Measurements from ENCODE around the gene TFIP11. TPM values are rescaled to one million over a fixed set of nuclear protein-coding genes. Genes with fewer than 3 reads are reported as not detected.

Gene TFIP11
- total and polyA plus RNA-seq, 2 of the 8 experiments (the other 6 are each of a cell fraction or from before 2014, with no cell fraction given) = 18.1 to 28.3 TPM

GRCh38 chr22:26515931-26516330, 3.7 kb upstream of the TFIP11 start:
- H3K79me1 ChIP-seq (ENCODE audit: low read depth, low read length) = no peaks in the 10 kb centered on the region; the same call in 1 of the 2 replicates
- FAIRE-seq = no peak
- no peak overlapping the region for H3K4ac ChIP-seq (replicated peaks; ENCODE audit: insufficient read length, low read depth, low read length)
- no peak overlapping the region for H4K5ac ChIP-seq (ENCODE audit: insufficient read length, low read depth, low read length)
- H4K20me1 ChIP-seq (replicated peaks in 1 of 2; ENCODE audit: control insufficient read depth in 1 of 2, insufficient read depth in 2 of 2, low read length in 2 of 2) = no peaks in the 10 kb centered on the region
- H3K56ac ChIP-seq (replicated peaks; ENCODE audit: insufficient read length, low read depth, low read length) = no peak overlapping the region
- H2BK5ac ChIP-seq (ENCODE audit: low read depth, low read length) = no peak overlapping the region
- no peak overlapping the region for H3K23ac ChIP-seq (ENCODE audit: insufficient read length)
- H3K27ac ChIP-seq (ENCODE audit: low read depth, low read length) = no peak overlapping the region
- no peak overlapping the region for H3K14ac ChIP-seq (ENCODE audit: insufficient read length)
- no peak overlapping the region for H4K8ac ChIP-seq (ENCODE audit: extremely low read depth, insufficient read depth, low read length)
- H3K9me3 ChIP-seq (ENCODE audit: insufficient read depth in 2 of 2, low read depth in 1 of 2, low read length in 1 of 2) = no peaks in the 10 kb centered on the region
- H3K79me2 ChIP-seq (ENCODE audit: control insufficient read depth in 1 of 2, insufficient read depth in 2 of 2, low read length in 2 of 2) = peaks cover 4 to 16% of the 10 kb centered on the region in 2 experiments
- no peak overlapping the region for H3K4me2 ChIP-seq (ENCODE audit: insufficient read depth in 1 of 2, low read depth in 2 of 2, low read length in 2 of 2)
- CTCF ChIA-PET (ENCODE audit: partially characterized antibody) = interaction anchor here (0.6 to 1.8 kb wide), 3 partner anchors 22 to 55 kb away, joined by 3 to 5 read pairs (median 3); no protein-coding TSS in a partner anchor
- H2AFZ ChIP-seq (ENCODE audit: low read length) = no peak overlapping the region
- no peak for TF ChIP-seq SAP30 (IDR thresholded peaks at IDR 0.05; ENCODE audit: insufficient read depth, insufficient replicate concordance, low read length)
- no peak for TF ChIP-seq CHD2 (IDR thresholded peaks at IDR 0.05; ENCODE audit: low read length)
- no peak for TF ChIP-seq TCF12 (IDR thresholded peaks at IDR 0.05; ENCODE audit: low read depth, low read length)
- TF ChIP-seq MAFK (IDR thresholded peaks at IDR 0.05; ENCODE audit: low read depth, low read length) = no peak
- no peak for TF ChIP-seq CREB1 (IDR thresholded peaks at IDR 0.05)
- TF ChIP-seq ZNF274 (IDR thresholded peaks at IDR 0.05; ENCODE audit: borderline replicate concordance, extremely low read depth, low read length) = no peak
- TF ChIP-seq BCL11A (IDR thresholded peaks at IDR 0.05; ENCODE audit: low read depth in 2 of 2, low read length in 2 of 2) = no peak
- TF ChIP-seq JUND (IDR thresholded peaks at IDR 0.05; ENCODE audit: low read length) = no peak
- TF ChIP-seq PHF8 (conservative IDR thresholded peaks at IDR 0.05; ENCODE audit: low read depth, low read length) = no peak
- no peak for TF ChIP-seq SRF (IDR thresholded peaks at IDR 0.05; ENCODE audit: low read depth, low read length)
- no peak for TF ChIP-seq KDM4A (IDR thresholded peaks at IDR 0.05; ENCODE audit: low read depth, low read length, severe bottlenecking)
- no peak for TF ChIP-seq EGR1 (IDR thresholded peaks at IDR 0.05; ENCODE audit: borderline replicate concordance, low read depth, low read length)
- no peak overlapping the region for H2BK12ac ChIP-seq (ENCODE audit: low read depth, low read length)
- peaks cover 0 to 5% (median 3%) of the 10 kb centered on the region in 4 experiments; a peak in 3 of 7 replicates for H3K4me1 ChIP-seq (replicated peaks in 1 of 4; ENCODE audit: control insufficient read depth in 3 of 4, insufficient read depth in 4 of 4, low read length in 3 of 4)
- no peak for DNase-seq (ENCODE audit: low read depth in 1 of 2, low spot score in 2 of 2)
- no peak overlapping the region for H2BK15ac ChIP-seq (ENCODE audit: low read length)
- no peak overlapping the region for H2AK5ac ChIP-seq (ENCODE audit: low read depth, low read length)
- WGBS, 2 experiments (ENCODE audit: extremely low coverage in 1 of 2, insufficient coverage in 1 of 2, insufficient read length in 1 of 2, insufficient replicate concordance in 2 of 2, low coverage in 1 of 2, low lambda C conversion rate in 2 of 2, missing lambda C conversion rate in 1 of 2) = 92% methylated on average over 3 of the region's 3 CpGs; no CpG with 5 or more reads in 1 of the 2 experiments
- H3K36me3 ChIP-seq (ENCODE audit: control insufficient read depth in 2 of 4, insufficient read depth in 4 of 4, low read length in 3 of 4) = no peaks in the 10 kb centered on the region
- no peaks in the 10 kb centered on the region for H3K27me3 ChIP-seq (replicated peaks in 1 of 4; ENCODE audit: control insufficient read depth in 3 of 4, extremely low read depth in 1 of 4, insufficient read depth in 3 of 4, low read length in 3 of 4)
- no peak overlapping the region for H2BK20ac ChIP-seq (ENCODE audit: low read length)
- no peak overlapping the region for H3K4me3 ChIP-seq (ENCODE audit: extremely low read depth in 1 of 4, insufficient read depth in 2 of 4, low read depth in 3 of 4, low read length in 4 of 4)
- POLR2A ChIA-PET (ENCODE audit: partially characterized antibody) = interaction anchor here (1.1 to 2.3 kb wide), 7 partner anchors 9 to 63 kb away, joined by 3 to 9 read pairs (median 4); partner anchors contain the start of genes HPS4 and SRRD
- H4K91ac ChIP-seq (replicated peaks; ENCODE audit: insufficient read length, low read length) = no peak overlapping the region
- H2BK120ac ChIP-seq (replicated peaks; ENCODE audit: low read depth, low read length) = no peak overlapping the region
- H3K9ac ChIP-seq (replicated peaks in 1 of 4; ENCODE audit: extremely low read depth in 1 of 4, low read depth in 3 of 4, low read length in 3 of 4) = no peak overlapping the region
- H3K23me2 ChIP-seq (ENCODE audit: low read depth, low read length) = peaks cover 6% of the 10 kb centered on the region; the same call in 1 of the 2 replicates
- no peak overlapping the region for H3K18ac ChIP-seq (ENCODE audit: extremely low read depth, low read length)
